Activated T-helper 2 cell treated with anti-CD3 and anti-CD28 coated beads, Interferon-gamma antibody, Interleukin-2, Interleukin-4, amounts not matched to agents 10 μg/mL and 5 μg/mL and 100 μg/mL, durations not matched to agents 14 hours and 24 hours and 36 hours (primary cell): ENCODE results near the gene AAK1. TPM values are rescaled to one million over a fixed set of nuclear protein-coding genes. Genes with fewer than 3 reads are reported as not detected.

ENCODE experiments used
- DNase-seq: peaks from one replicate; pipeline ENCODE4 v3.0.0; 2021; ENCODE audit warnings: low spot score
- H3K27ac Mint-ChIP-seq: one replicate; pipeline ENCODE4 v1.8.0; 2021; ENCODE audit warnings: mixed read lengths
- H3K27me3 Mint-ChIP-seq: one replicate; pipeline ENCODE4 v1.8.0; 2021; ENCODE audit warnings: low read depth, mixed read lengths
- H3K36me3 Mint-ChIP-seq: one replicate; pipeline ENCODE4 v1.8.0; 2021; ENCODE audit warnings: low read depth, mixed read lengths
- H3K4me1 Mint-ChIP-seq: one replicate; pipeline ENCODE4 v1.8.0; 2021; ENCODE audit warnings: low read depth, mixed read lengths
- H3K4me3 Mint-ChIP-seq: one replicate; pipeline ENCODE4 v1.8.0; 2021; ENCODE audit warnings: low read depth, mild to moderate bottlenecking, moderate library complexity, mixed read lengths
- H3K9me3 Mint-ChIP-seq: one replicate; pipeline ENCODE4 v1.8.0; 2021; ENCODE audit warnings: mixed read lengths
- intact Hi-C: fragments of 100-400 bp; cut with micrococcal nuclease; formaldehyde crosslinking; loops from one replicate; pipeline ENCODE4 v1.15.1; 2023
- total RNA-seq: library from RNA; stranded (reverse); gene quantifications from 2 replicates; pipeline ENCODE4 v1.2.3, GENCODE V29; 2022

Gene AAK1
- 108 TPM in 2 replicates for total RNA-seq

DNA sequence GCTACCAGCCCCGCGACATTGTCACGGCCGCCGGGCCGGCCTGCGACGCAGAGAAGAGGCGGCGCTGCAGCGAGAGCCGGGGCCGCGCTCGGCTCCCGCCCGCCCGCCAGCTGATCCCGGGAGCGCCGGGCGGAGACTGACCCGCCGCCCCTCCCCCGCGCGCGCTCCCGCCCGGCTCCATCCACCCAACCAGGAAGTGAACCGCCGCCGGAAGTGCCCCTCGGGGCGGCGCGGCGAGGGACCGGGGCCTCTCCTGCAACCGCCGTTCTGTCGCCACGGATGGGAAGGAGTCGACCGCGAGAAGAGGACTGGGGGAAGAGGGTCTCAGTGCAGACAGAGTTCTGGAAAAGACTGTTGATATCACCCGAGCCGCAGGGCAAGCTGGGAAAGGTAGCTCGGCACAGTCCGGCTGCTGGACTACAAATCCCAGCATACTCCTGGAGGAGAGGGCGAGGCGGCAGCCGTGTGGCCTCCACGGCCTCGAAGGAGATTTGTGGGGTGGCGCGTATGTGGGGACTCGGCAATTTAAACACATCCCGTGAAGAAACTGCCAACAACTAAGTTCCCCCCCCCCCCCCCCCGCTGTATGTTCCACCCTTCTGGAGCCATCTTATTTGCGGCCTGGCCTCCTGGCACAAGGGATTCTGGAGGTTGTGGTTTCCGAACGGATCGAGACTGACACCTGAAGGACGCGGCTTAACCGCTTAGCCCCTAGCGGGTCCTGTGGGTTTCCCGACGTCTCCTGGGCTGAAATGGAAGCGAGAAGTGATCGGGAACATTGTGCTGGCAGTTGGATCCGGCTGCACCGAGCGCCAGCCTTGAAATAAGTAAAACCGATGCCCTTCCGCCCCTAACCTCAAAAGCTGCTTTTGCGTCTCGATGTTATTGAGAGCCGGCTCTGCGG is at the start of gene AAK1:
TSS of gene AAK1 (minus strand) at position 138 of the 904 bp plus-strand sequence. CDS start 699 bp downstream, outside the sequence.
- no peaks in the 10 kb centered on the region for H3K27me3 Mint-ChIP-seq
- peak within 1 kb of the TSS; percentile 98 for H3K27ac Mint-ChIP-seq
- intact Hi-C loops: loop anchor here (1.0 to 10.0 kb wide), 8 partner anchors 39 to 491 kb away; partner anchors contain the start of genes GFPT1 and NFU1
- peaks cover 37% of the 10 kb centered on the region for H3K36me3 Mint-ChIP-seq
- peaks cover 63% of the 10 kb centered on the region for H3K4me1 Mint-ChIP-seq
- peak within 1 kb of the TSS; percentile 95 for H3K4me3 Mint-ChIP-seq
- peak; percentile 79 for DNase-seq
- H3K9me3 Mint-ChIP-seq: no peaks in the 10 kb centered on the region

GRCh38 chr2:69692424-69692823 is 48.9 kb upstream of the AAK1 start:
- DNase-seq: no peak
- Mint-ChIP-seq H3K36me3 (no peaks in the 10 kb centered on the region), H3K4me1 (peaks cover 56% of the 10 kb centered on the region), H3K9me3 (no peaks in the 10 kb centered on the region), H3K27me3 (no peaks in the 10 kb centered on the region), H3K4me3 (no peak overlapping the region), H3K27ac (no peak overlapping the region)
- intact Hi-C loops: no loop called here

- intact Hi-C loops: loop anchor here (2.0 kb wide), 1 partner anchor 15 kb away; no protein-coding TSS in a partner anchor
- no peak for DNase-seq
- no peaks in the 10 kb centered on the region for H3K27me3 Mint-ChIP-seq
- no peaks in the 10 kb centered on the region for H3K36me3 Mint-ChIP-seq
- H3K4me3 Mint-ChIP-seq: no peak overlapping the region
- no peak overlapping the region for H3K27ac Mint-ChIP-seq
- no peaks in the 10 kb centered on the region for H3K9me3 Mint-ChIP-seq
- peaks cover 49% of the 10 kb centered on the region for H3K4me1 Mint-ChIP-seq
Observed at GRCh38 chr2:69689969-69690368, 46.4 kb upstream of the AAK1 start.

DNA sequence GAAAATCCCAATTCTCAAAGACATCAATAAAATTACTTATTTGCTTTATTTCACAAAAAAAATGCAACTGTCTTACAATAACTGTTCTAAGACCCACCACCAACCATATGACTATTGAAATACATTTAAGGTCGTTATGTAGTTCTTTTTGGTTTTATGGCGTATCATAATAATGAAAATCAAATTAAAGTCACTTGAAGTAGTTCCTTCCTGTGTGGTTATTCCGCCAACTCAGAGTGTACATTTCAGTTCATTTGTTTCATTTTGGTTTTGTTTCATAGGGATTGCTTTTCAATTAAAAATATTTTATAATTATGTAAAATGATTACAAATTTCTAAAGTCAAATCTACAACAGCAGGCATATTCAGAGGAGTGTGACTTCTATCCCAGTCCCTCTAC is 45.9 kb upstream of the AAK1 start:
- no peaks in the 10 kb centered on the region for H3K27me3 Mint-ChIP-seq
- H3K27ac Mint-ChIP-seq: no peak overlapping the region
- intact Hi-C loops: loop anchor here (2.0 kb wide), 1 partner anchor 15 kb away; no protein-coding TSS in a partner anchor
- no peak overlapping the region for H3K4me3 Mint-ChIP-seq
- H3K9me3 Mint-ChIP-seq: no peaks in the 10 kb centered on the region
- no peaks in the 10 kb centered on the region for H3K36me3 Mint-ChIP-seq
- no peak for DNase-seq
- H3K4me1 Mint-ChIP-seq: peaks cover 52% of the 10 kb centered on the region

GRCh38 chr2:69687971-69688611 is 44.6 kb upstream of the AAK1 start:
- Mint-ChIP-seq H3K4me3 (no peak overlapping the region), H3K36me3 (no peaks in the 10 kb centered on the region), H3K27ac (no peak overlapping the region), H3K4me1 (peaks cover 54% of the 10 kb centered on the region), H3K9me3 (no peaks in the 10 kb centered on the region), H3K27me3 (no peaks in the 10 kb centered on the region)
- no peak for DNase-seq
- intact Hi-C loops: loop anchor here (2.0 kb wide), 1 partner anchor 13 kb away; no protein-coding TSS in a partner anchor

DNA sequence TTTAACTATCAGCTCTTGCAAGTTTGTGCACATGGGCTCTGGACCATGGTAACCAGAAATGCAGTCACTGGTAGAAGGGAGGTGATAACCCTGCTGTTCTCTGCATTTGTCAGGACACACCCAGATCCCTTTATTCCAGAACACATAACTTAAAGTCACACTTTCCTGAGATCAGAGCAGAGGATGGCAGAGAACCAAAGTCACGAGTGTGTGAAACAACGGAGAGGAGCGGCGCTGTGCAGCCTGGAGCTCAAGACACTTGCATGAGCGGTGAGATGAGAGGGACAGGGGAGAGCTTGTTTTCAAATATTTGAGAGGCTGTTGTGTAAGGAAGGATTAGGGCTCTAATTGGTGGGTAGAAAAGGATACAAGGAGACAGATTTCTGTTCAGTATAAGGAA is 43.3 kb upstream of the AAK1 start:
- DNase-seq: no peak
- no peak overlapping the region for H3K27ac Mint-ChIP-seq
- H3K27me3 Mint-ChIP-seq: no peaks in the 10 kb centered on the region
- intact Hi-C loops: no loop called here
- H3K36me3 Mint-ChIP-seq: no peaks in the 10 kb centered on the region
- H3K4me1 Mint-ChIP-seq: peaks cover 53% of the 10 kb centered on the region
- H3K4me3 Mint-ChIP-seq: no peak overlapping the region
- H3K9me3 Mint-ChIP-seq: no peaks in the 10 kb centered on the region

GRCh38 chr2:69685321-69686048 is 41.9 kb upstream of the AAK1 start:
- Mint-ChIP-seq H3K4me3 (no peak overlapping the region), H3K27me3 (no peaks in the 10 kb centered on the region), H3K36me3 (no peaks in the 10 kb centered on the region), H3K9me3 (no peaks in the 10 kb centered on the region), H3K27ac (peak overlapping the region; percentile 32), H3K4me1 (peaks cover 53% of the 10 kb centered on the region)
- intact Hi-C loops: no loop called here
- peak; percentile 26 for DNase-seq

DNA sequence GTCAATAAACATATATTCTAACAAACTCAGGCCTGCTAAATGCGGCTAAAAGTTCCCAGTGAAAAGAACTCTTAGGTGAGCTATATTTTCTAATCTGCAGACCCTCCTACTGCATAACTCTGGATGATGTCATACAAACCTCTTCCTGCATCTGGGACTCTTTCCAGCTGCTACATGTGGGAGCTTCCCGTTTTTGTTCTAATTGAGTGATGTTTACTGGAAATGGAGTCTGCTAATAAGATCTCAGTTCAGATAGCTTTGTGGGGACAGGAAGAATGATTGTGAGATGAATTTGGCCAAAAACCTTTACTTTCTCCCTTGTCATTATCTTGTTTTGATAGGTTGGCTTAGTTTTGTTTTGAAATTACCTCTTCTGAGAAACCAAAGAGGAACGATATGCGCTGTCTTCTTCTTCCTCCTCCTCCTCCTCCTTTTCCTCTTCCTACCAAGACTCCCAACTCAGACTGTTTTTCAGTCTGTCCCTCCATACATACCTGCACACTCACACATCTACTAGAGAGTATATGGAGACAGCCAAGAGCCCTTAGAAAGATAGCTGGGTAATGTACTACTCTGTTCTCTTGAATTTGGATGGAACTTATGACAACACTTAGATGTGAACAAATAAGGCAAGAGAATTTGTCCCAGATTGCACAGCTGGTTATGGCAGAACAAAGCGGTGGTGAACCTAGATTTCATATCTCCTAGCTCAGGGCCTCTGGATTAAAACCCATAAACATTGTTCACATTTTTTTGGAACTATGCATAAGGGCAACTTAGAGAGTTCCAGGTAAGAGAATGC is 39.8 kb upstream of the AAK1 start:
- no peaks in the 10 kb centered on the region for H3K9me3 Mint-ChIP-seq
- peaks cover 57% of the 10 kb centered on the region for H3K4me1 Mint-ChIP-seq
- no peak for DNase-seq
- peak overlapping the region; percentile 51 for H3K4me3 Mint-ChIP-seq
- intact Hi-C loops: loop anchor here (1.0 to 2.0 kb wide), 2 partner anchors 8 to 39 kb away; no protein-coding TSS in a partner anchor
- H3K27ac Mint-ChIP-seq: peak overlapping the region; percentile 90
- H3K27me3 Mint-ChIP-seq: no peaks in the 10 kb centered on the region
- H3K36me3 Mint-ChIP-seq: peaks cover 8% of the 10 kb centered on the region

DNA sequence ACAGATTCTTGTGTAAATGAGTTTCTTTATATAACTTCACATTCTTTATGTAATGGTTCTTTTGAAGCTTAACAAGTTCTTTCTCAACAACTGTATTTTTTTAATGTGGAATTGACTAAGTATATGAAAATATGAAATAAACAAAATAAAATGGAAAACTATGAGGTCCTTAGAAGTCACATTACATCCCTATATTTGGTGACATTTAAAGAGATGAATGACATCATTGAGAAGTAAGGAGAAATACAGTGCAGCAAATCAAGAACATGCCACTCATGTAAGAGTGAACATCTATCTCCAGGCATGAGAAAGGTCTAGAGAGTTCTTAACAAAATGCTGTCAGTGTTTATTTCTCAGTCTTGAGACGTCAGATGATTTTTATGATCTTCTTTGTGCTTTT is 39.0 kb upstream of the AAK1 start:
- no peak overlapping the region for H3K27ac Mint-ChIP-seq
- peaks cover 4% of the 10 kb centered on the region for H3K9me3 Mint-ChIP-seq
- peaks cover 12% of the 10 kb centered on the region for H3K36me3 Mint-ChIP-seq
- H3K4me1 Mint-ChIP-seq: peaks cover 60% of the 10 kb centered on the region
- no peak for DNase-seq
- intact Hi-C loops: loop anchor here (2.0 kb wide), 1 partner anchor 38 kb away; no protein-coding TSS in a partner anchor
- H3K27me3 Mint-ChIP-seq: no peaks in the 10 kb centered on the region
- H3K4me3 Mint-ChIP-seq: no peak overlapping the region

DNA sequence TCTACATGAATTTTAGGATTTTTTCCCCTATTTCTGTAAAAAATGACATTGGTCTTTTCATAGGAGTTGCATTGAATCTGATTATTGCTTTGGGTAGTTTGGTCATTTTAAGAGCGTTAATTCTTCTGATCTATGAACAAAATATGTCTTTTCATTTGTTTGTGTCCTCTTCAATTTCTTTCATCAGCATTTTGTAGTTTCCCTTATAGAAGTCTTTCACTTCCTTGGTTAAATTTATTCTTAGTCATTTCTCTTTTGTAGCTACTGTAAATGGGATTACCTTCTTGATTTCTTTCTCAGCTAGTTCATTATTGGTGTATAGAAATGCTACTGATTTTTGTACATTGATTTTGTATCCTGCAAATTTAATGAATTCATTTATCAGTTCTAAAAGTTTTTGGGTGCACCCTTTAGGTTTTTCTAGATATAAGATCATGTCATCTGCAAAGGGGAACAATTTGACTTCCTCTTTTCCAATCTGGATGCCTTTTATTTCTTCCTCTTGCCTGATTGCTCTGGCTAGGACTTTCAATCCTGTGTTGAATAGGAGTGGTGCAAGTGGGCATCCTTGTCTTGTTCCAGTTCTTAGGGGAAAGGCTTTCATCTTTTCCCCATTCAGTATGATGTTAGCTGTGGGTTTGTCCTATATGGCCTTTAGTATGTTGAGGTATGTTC is 36.6 kb upstream of the AAK1 start:
- Mint-ChIP-seq H3K27ac (no peak overlapping the region), H3K9me3 (peaks cover 5% of the 10 kb centered on the region), H3K36me3 (peaks cover 12% of the 10 kb centered on the region), H3K4me1 (peaks cover 56% of the 10 kb centered on the region), H3K4me3 (no peak overlapping the region), H3K27me3 (no peaks in the 10 kb centered on the region)
- intact Hi-C loops: no loop called here
- DNase-seq: no peak

- Mint-ChIP-seq H3K27me3 (no peaks in the 10 kb centered on the region), H3K9me3 (peaks cover 5% of the 10 kb centered on the region), H3K36me3 (peaks cover 12% of the 10 kb centered on the region), H3K4me3 (peak overlapping the region; percentile 9), H3K4me1 (peaks cover 44% of the 10 kb centered on the region), H3K27ac (peak overlapping the region; percentile 62)
- intact Hi-C loops: no loop called here
- no peak for DNase-seq
Observed at GRCh38 chr2:69677914-69678313, 34.4 kb upstream of the AAK1 start.
